ENCODE data around the gene GSC2. TPM values are rescaled to one million over a fixed set of nuclear protein-coding genes. Genes with fewer than 3 reads are reported as not detected.

The GSC2 gene
- polyA plus RNA-seq, 1 donor from 2014 or later, result not detected

DNA sequence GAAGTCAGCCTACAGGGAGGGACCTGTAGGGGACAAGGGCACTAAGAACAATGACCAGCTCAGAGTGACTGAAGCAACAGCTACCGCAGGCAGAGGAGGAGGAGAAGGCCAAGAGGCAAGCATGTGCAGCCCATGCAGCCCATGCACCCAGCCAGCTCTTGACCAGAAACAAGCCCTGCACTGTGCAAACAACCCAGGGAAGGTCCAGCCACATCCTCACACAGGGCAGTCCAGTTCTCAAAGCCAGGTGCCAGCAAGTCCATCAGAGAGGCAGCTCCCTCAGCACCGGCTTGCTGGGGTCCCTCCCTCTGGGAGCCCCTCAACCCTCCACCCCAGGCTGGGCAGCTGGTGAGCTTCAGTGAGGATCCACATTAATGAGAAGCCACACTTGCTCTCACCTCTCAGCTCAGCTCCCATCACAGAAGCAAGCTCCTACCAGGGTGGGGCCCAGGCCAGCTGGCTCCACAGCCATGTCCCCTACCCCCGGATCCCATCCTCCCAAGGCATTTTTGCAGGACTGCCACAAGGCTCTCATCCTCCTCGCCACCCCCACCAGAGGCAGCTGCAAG lies 35.0 kb downstream of the GSC2 start:
- Mint-ChIP-seq H3K4me1 (peaks cover 33 to 63% (median 51%) of the 10 kb centered on the region in 3 donors), H3K4me3 (peak overlapping the region in 1 of 4 donors; percentile 32), H3K27ac (peak overlapping the region in 1 of 3 donors; percentile 27), H3K9me3 (no peaks in the 10 kb centered on the region), H3K27me3 (no peaks in the 10 kb centered on the region), H3K36me3 (no peaks in the 10 kb centered on the region)

DNA sequence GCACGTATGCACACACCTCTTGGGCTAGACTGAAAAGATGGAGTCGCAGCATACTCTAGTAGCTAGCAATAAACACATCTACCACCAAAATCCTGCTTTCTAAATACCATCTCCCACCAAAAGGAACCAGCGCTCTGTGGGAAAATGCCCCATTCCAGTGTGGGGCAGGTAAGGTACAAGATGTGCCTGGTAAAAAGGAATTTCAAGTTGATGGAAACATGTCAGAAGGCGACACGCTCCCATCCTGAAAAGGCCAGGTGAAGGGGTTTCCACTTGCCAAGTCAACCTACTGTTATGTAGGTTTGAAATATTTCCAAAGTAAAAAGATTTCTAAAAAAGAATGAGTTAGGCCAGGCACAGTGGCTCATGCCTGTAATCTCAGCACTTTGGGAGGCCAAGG lies 36.7 kb downstream of the GSC2 start:
- peaks cover 3% of the 10 kb centered on the region for H3K27me3 Mint-ChIP-seq
- H3K4me3 Mint-ChIP-seq, result no peak overlapping the region
- H3K9me3 Mint-ChIP-seq, result no peaks in the 10 kb centered on the region
- H3K27ac Mint-ChIP-seq, result no peak overlapping the region
- no peaks in the 10 kb centered on the region for H3K36me3 Mint-ChIP-seq
- peaks cover 37 to 66% (median 57%) of the 10 kb centered on the region in 3 donors for H3K4me1 Mint-ChIP-seq

DNA sequence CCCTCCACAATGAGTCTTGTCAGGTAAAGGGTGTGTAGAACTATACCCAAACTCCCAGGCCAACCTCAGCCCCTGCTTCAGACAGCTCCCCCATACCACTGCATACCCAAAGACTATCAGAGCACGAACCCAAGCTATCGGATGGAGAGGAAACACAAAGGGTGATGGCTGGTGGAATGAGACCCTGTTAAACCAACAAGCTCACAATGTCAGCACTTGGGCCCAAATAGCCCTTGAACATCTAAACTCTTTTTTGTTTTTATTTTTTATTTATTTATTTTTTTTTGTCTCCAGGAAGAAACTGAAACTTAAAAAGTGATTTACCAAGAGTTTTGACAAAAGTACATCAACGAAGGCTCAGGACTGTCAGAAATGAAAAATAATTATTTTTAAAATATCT lies 38.5 kb downstream of the GSC2 start:
- H3K36me3 Mint-ChIP-seq, result no peaks in the 10 kb centered on the region
- H3K4me3 Mint-ChIP-seq, result peak overlapping the region in 1 of 4 donors; percentile 71
- H3K27ac Mint-ChIP-seq, result no peak overlapping the region
- peaks cover 3% of the 10 kb centered on the region for H3K27me3 Mint-ChIP-seq
- peaks cover 34 to 57% (median 44%) of the 10 kb centered on the region in 3 donors for H3K4me1 Mint-ChIP-seq
- no peaks in the 10 kb centered on the region for H3K9me3 Mint-ChIP-seq

DNA sequence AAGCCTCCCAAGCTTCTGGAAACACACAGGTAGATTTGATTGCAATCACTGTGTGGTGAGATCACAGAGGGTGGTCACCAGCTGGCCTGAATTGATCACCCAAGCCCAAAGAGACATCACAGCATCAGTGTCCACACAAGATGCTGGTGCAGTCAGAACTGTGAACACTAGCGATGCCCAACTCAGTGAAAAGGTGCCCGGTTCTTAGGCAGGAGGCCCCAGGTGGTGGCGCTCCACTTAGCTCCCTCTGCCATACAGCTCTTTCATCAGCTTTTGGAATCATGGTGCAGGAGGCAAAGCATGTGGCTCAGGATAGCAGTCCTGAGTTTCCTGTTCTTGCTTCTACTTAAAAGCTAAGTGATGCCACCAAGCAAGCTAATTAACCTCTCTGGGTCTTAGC lies 39.0 kb downstream of the GSC2 start:
- H3K9me3 Mint-ChIP-seq, result no peaks in the 10 kb centered on the region
- peaks cover 34 to 56% (median 42%) of the 10 kb centered on the region in 3 donors for H3K4me1 Mint-ChIP-seq
- H3K36me3 Mint-ChIP-seq, result no peaks in the 10 kb centered on the region
- peak overlapping the region in 1 of 4 donors; percentile 71 for H3K4me3 Mint-ChIP-seq
- peak overlapping the region in 1 of 3 donors; percentile 81 for H3K27ac Mint-ChIP-seq
- H3K27me3 Mint-ChIP-seq, result peaks cover 3% of the 10 kb centered on the region

DNA sequence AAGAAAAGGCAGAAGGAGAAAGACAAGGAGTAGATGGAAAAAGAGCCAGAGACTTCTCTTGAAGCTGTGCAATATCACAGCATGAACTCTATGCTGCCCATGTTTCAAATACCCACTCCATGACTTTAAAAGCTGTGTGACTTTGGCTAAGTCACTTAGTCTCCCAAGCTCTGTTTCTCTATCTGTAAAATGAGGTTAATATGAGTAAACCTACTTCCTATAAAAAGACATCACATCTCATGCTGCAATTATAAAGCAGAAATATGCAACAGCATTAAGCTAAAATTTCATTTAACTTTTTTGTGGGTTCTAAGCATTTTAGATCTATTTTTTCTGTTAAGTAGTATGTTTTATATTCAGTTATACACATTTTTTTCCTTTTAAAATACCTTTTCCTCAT lies 39.4 kb downstream of the GSC2 start:
- H3K4me3 Mint-ChIP-seq, result no peak overlapping the region
- H3K27ac Mint-ChIP-seq, result peak overlapping the region in 1 of 3 donors; percentile 81
- peaks cover 3% of the 10 kb centered on the region for H3K27me3 Mint-ChIP-seq
- no peaks in the 10 kb centered on the region for H3K9me3 Mint-ChIP-seq
- peaks cover 30 to 54% (median 38%) of the 10 kb centered on the region in 3 donors for H3K4me1 Mint-ChIP-seq
- H3K36me3 Mint-ChIP-seq, result no peaks in the 10 kb centered on the region

DNA sequence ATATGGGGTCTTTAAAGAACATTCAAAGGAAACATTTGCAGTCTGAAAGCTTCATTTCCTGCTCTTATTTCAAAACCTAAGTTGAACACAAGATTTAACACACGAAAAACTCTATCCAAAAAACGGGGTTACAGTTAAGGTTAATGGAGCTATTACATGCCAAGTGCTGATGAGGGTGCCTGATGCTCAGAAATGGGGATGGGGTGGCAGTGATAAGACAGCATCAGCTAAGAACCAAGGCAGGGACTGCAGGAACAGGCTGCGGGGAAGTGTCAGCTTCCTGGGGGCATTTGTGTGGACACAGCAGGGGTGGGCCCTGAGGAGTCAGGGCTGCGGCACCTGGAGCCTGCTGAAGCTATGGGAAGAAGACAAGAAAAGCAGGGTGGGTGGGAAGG lies 40.0 kb downstream of the GSC2 start:
- H3K36me3 Mint-ChIP-seq, result no peaks in the 10 kb centered on the region
- H3K4me3 Mint-ChIP-seq, result peak overlapping the region in 2 of 4 donors; percentile 77 to 84
- H3K9me3 Mint-ChIP-seq, result no peaks in the 10 kb centered on the region
- H3K4me1 Mint-ChIP-seq, result peaks cover 26 to 51% (median 35%) of the 10 kb centered on the region in 3 donors
- peak overlapping the region; percentile 6 to 88 (median 87) for H3K27ac Mint-ChIP-seq
- peaks cover 3% of the 10 kb centered on the region for H3K27me3 Mint-ChIP-seq

DNA sequence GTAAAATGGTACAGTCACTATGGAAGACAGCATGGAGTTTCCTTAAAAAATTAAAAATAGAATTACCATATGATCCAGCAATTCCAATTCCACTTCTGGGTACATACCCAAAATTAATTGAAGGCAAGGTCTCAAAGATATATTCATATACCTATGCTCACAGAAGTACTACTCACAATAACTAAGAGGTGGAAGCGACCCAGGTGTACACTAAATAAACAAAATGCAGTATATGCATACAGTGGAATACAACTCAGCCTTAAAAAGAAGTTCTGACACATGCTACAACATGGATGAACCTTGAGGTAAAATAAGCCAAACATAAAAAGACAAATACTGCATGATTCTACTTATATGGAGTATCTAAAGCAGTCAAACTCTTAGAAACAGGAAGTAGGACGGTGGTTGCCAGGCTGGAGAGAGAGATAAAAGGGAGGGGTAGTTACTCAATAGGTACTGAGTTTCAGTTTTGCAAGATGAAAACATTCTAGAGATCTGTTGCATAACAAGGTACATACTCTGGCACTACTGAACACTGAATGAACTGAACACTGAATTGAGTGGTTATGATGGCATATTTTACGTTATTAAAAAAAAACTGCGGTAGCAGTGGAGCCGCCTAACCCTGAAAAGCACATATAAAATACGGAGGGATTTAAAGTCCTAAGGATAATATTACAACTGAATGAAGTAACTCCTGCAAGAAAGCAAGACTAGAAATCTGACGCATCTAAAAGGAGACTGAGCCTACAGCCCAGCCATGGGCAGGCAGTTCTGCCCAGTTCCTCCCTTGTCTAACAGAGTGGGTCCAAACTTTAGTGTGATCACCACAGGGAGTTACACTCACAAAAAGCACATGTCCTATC lies 40.7 kb downstream of the GSC2 start:
- Mint-ChIP-seq H3K36me3 (no peaks in the 10 kb centered on the region), H3K9me3 (no peaks in the 10 kb centered on the region), H3K4me1 (peaks cover 20 to 45% (median 31%) of the 10 kb centered on the region in 3 donors), H3K4me3 (peak overlapping the region; percentile 1 to 84 (median 56)), H3K27ac (peak overlapping the region; percentile 6 to 88 (median 87)), H3K27me3 (peaks cover 3% of the 10 kb centered on the region)

DNA sequence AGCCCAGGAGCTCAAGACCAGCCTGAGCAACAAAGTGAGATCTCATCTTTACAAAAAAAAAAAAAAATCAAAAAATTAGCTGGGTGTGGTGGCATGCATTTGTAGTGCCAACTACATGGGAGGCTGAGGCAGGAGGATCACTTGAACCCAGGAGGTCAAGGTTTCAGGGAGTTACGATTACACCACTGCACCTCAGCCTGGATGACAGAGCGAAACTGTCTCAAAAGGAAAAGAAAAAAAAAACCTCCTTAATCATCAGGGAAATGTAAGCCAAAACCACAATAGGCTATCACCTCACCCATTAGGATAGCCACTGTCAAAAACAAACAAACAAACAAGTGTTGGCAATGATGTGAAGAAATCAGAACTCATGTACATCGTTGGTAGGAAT lies 41.3 kb downstream of the GSC2 start:
- Mint-ChIP-seq H3K36me3 (no peaks in the 10 kb centered on the region), H3K4me3 (peak overlapping the region in 2 of 4 donors; percentile 14 to 66), H3K9me3 (no peaks in the 10 kb centered on the region), H3K27me3 (peaks cover 3% of the 10 kb centered on the region), H3K27ac (peak overlapping the region in 1 of 3 donors; percentile 31), H3K4me1 (peaks cover 24 to 49% (median 34%) of the 10 kb centered on the region in 3 donors)

DNA sequence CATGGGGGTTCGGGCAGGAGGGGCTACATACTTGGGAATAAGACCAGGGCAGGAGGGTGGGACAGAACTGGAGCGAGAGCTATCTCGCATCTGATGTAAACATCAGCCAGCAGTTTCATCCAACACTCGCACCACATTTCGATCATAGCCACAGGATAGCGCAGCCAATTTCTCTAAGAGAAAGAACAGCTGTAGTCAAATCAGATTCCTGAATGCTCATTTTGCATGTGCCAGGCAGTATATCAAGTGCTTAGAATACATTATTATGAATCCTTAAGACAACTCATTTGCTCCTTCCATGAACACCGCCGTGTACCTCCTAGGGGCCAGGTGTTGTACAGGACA lies 42.4 kb downstream of the GSC2 start:
- H3K4me1 Mint-ChIP-seq, result peaks cover 26 to 47% (median 34%) of the 10 kb centered on the region in 3 donors
- H3K4me3 Mint-ChIP-seq, result no peak overlapping the region
- H3K9me3 Mint-ChIP-seq, result no peaks in the 10 kb centered on the region
- peaks cover 3% of the 10 kb centered on the region for H3K27me3 Mint-ChIP-seq
- H3K36me3 Mint-ChIP-seq, result no peaks in the 10 kb centered on the region
- H3K27ac Mint-ChIP-seq, result peak overlapping the region in 1 of 3 donors; percentile 51

DNA sequence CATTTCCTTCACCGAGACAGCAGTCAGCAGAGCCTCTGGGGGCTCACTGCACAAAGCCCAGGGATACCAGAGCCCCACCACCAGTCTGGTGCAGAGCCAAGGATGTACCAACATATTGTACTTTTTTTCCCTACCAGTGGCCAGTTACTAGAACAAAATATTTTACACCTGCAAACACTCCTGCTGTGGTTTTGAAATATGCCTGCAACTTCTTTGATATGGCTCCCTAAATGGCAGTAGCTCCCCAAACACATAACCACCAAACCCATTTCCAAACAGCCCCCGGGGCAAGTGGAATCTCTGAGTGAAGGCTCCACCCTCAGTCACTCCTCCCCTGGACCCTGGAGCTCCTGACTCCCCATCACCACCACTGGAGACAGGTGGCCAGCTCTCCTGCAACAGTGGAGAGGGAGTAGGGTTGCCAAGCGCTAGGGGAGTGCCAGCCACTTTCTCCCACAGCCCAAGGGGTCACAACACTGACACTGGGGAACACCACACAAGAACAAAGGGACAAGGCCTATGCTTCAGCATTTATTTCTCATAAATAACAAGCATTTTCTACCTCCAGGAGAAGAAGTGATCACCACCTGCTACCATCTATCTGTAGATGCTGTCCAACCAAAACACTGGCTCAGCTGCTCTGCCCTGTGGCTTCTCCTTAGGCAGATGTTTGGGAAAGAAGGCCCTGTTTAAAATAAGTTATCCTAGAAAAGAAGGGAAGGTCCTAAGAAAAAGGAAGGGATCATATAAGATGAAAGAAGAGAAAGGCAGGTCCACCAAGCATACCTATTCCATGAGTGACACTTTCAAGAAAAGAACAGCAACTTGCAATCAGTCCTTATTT lies 43.0 kb downstream of the GSC2 start:
- Mint-ChIP-seq H3K36me3 (no peaks in the 10 kb centered on the region), H3K27ac (peak overlapping the region in 1 of 3 donors; percentile 51), H3K4me3 (peak overlapping the region in 1 of 4 donors; percentile 22), H3K4me1 (peaks cover 28 to 45% (median 35%) of the 10 kb centered on the region in 3 donors), H3K9me3 (no peaks in the 10 kb centered on the region), H3K27me3 (peaks cover 3% of the 10 kb centered on the region)

DNA sequence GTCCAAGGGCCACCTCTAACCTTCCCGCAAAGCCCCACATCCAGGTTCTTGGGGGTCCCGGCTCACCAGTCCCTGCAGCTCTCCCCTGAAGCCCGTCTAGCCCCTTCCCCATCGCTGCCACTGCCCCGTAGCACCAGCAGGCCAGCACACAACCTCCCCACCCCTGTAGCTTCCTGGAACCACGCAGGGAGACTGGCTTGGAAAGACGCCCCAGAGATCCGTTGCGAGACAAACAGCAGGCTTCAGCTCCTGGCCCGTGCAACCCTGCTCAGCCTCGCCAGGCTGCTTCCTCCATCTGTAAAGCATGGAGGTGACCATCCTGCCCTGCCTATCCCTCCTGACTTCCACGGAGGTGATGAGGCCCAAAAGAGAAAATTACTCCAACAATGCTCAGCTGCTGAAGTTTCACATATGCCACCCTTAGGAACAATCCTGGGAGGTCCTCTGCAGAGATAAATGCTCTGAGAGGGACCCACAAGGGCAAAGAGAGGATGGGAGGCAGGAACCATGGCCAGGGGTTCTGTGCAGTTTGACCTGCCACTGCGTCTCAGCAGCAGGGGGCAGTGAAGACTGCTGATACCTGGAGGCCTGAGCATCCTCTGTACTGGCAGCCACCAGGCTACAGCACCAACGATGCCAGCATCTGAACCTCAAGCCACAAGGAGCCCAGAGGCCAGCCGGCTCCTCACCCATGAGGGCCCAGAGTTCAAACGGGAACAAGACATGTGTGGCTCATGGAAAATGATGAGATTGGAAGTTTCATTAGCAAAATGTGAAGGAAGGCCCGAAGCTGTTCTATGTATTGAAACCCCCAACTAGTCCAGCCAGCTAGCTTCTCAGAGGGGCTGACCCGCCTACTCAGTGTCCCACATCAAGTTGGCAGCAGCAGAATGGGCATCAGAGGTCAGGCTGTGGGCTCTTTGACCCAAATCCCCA lies 44.0 kb downstream of the GSC2 start:
- H3K27me3 Mint-ChIP-seq, result peaks cover 3% of the 10 kb centered on the region

DNA sequence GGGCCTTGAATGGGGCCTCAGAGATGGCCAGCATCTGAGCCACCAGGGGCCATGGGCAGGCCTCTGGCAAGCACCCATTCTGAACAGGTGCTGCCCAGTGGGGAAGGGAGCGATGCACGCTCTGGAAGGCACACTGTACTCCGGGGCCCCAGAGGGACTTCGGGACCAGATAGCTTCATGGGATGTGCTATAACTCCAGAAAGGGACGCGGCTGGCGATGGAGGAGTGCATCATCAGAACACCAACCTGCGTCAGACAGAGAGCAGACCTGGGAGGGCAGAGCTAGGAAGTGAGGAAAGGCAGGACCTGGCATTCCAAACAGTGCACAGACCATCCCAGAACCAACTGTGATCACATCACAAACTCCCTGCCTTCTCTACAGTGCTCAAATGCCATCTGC lies 44.6 kb downstream of the GSC2 start:
- Mint-ChIP-seq H3K4me1 (peaks cover 31 to 37% (median 35%) of the 10 kb centered on the region in 3 donors), H3K27ac (no peak overlapping the region), H3K9me3 (no peaks in the 10 kb centered on the region), H3K27me3 (peaks cover 3% of the 10 kb centered on the region), H3K4me3 (peak overlapping the region in 1 of 4 donors; percentile 57), H3K36me3 (peaks cover 1% of the 10 kb centered on the region)

More for the DNA sequence above, 44.0 kb downstream of the GSC2 start:
- H3K4me3 Mint-ChIP-seq, result peak overlapping the region in 1 of 4 donors; percentile 22
- peak overlapping the region in 2 of 3 donors; percentile 46 to 64 for H3K27ac Mint-ChIP-seq
- no peaks in the 10 kb centered on the region for H3K9me3 Mint-ChIP-seq
- H3K36me3 Mint-ChIP-seq, result peaks cover 1% of the 10 kb centered on the region
- peaks cover 31 to 43% (median 37%) of the 10 kb centered on the region in 3 donors for H3K4me1 Mint-ChIP-seq

DNA sequence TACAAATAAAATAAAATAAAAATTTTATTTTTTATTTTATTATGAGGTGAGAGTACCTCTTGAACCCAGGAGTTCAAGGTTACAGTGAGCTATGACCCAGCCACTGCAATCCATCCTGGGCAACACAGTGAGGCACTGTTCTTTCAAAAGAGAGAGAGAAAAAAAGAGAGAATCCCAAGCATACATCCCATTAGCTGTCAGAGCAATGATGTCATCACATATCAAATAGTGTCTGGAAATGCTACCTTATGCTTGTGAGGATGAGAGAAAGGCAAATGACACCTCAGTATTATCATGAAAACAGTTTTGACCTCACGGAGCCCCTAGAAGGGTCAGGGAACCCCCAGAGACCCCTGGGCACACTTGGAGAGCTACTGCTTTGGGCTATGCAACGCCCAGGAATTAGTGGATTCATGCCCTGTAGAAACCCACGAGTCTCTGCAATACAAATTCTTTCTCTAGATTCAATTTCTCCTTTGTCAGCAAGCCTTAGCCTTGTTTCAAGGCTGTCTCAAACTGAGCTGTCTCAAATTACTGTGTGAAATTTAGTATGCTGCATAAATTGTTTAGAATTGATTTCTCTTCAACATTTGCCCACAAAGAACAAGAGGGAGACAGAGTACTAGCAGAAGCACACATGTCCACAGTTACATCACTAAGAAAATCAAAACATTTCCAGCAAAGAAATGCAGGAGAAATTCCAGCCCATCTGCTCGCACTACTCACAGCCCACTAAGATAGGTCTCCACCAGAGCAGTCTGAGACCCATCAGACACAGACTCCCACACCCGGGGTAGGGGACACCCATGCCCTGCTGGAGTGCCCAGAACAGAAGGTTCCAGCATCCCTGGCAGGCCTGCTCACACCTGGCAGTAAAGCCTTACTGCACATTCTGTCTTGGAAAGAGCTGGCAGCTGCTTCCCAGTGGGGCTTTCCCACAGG lies 45.9 kb downstream of the GSC2 start:
- Mint-ChIP-seq H3K4me1 (peaks cover 19 to 25% (median 23%) of the 10 kb centered on the region in 3 donors), H3K36me3 (peaks cover 1% of the 10 kb centered on the region), H3K27me3 (no peaks in the 10 kb centered on the region), H3K9me3 (no peaks in the 10 kb centered on the region), H3K4me3 (peak overlapping the region in 1 of 4 donors; percentile 45), H3K27ac (peak overlapping the region in 2 of 3 donors; percentile 13 to 67)
